GM12878 (cell line): ENCODE measurements around the gene FOXL3. TPM values are rescaled to one million over a fixed set of nuclear protein-coding genes. Genes with fewer than 3 reads are reported as not detected.

Experiments used
- ATAC-seq: fragments of 200-7000 bp; cut with Tn5 transposase; 3 replicates; pipeline ENCODE4 v1.9.1; 2020; ENCODE audit warnings: mild to moderate bottlenecking, moderate library complexity
- BruUV-seq: library from RNA; stranded (reverse); fragments of 400-500 nt; replicated peaks from 2 replicates; lab custom pipeline; 2021; lab: Mats Ljungman, UMichigan
- CTCF ChIA-PET: fragments of 300-600 bp; sonication (Branson Sonifier 250); formaldehyde crosslinking; extraction: SDS; loops from one replicate; lab custom pipeline; 2021; ENCODE audit warnings: inconsistent platforms; lab: Yijun Ruan, JAX
- POLR2A ChIA-PET: fragments of 350-600 bp; formaldehyde crosslinking; extraction: SDS; loops from one replicate; lab custom pipeline; 2021; ENCODE audit warnings: inconsistent platforms; lab: Charles Lee
- RAD21 ChIA-PET: fragments of 300-600 bp; sonication (Branson Sonifier 250); formaldehyde crosslinking; loops from one replicate; lab custom pipeline; 2023; ENCODE audit warnings: antibody characterized with exemption; ENCODE audit not compliant: unreplicated experiment; lab: Charles Lee
- SMC1A ChIA-PET: fragments of 300-600 bp; sonication (Branson Sonifier 250); formaldehyde crosslinking; loops from one replicate; lab custom pipeline; 2023; ENCODE audit not compliant: unreplicated experiment, uncharacterized antibody; lab: Charles Lee
- DNase-seq: peaks from one replicate; pipeline ENCODE4 v3.0.0-alpha.2; 2011; ENCODE audit warnings: low read depth, low spot score
- FAIRE-seq: peaks from 3 replicates; lab custom pipeline; 2011; peaks lifted over from hg19 to GRCh38; lab: Jason Lieb, UNC
- H2AFZ ChIP-seq: 2 replicates; pipeline ENCODE4 v1.6.0; 2011; ENCODE audit warnings: low read depth, low read length, control low read depth; ENCODE audit not compliant: control insufficient read depth
- H3K27ac ChIP-seq: 2 replicates; pipeline ENCODE4 v1.5.1; 2011; ENCODE audit warnings: control low read depth; ENCODE audit not compliant: control insufficient read depth, insufficient read depth
- H3K27me3 ChIP-seq, 2 experiments: replicated peaks in 1 of 2; 2 replicates each; pipeline versions ENCODE4 v1.6.0 to v1.6.1; 2011; ENCODE audit warnings: low read length in 1 of 2; ENCODE audit not compliant: control insufficient read depth in 2 of 2, insufficient read depth in 2 of 2
- H3K36me3 ChIP-seq, 2 experiments: 2 replicates each; pipeline ENCODE4 v1.5.1; 2011; ENCODE audit warnings: low read length in 1 of 2; ENCODE audit not compliant: control insufficient read depth in 2 of 2, insufficient read depth in 2 of 2
- H3K4me1 ChIP-seq: 2 replicates; pipeline ENCODE4 v1.6.1; 2011; ENCODE audit warnings: mild to moderate bottlenecking, low read length, moderate library complexity, mixed read lengths; ENCODE audit not compliant: control insufficient read depth, insufficient read depth
- H3K4me2 ChIP-seq: 2 replicates; pipeline ENCODE4 v1.6.0; 2011; ENCODE audit warnings: control low read depth; ENCODE audit not compliant: control insufficient read depth, insufficient read depth
- H3K4me3 ChIP-seq: fragments of 200-600 bp; sonication (generic); 2 replicates; pipeline ENCODE4 v1.5.1; 2016
- H3K79me2 ChIP-seq: 2 replicates; pipeline ENCODE4 v1.6.0; 2011; ENCODE audit warnings: low read length; ENCODE audit not compliant: control insufficient read depth, insufficient read depth
- H3K9ac ChIP-seq: 2 replicates; pipeline ENCODE4 v1.8.0; 2011; ENCODE audit warnings: low read length, control low read depth, mixed read lengths; ENCODE audit not compliant: control insufficient read depth, insufficient read depth
- H3K9me3 ChIP-seq: replicated peaks from 3 replicates; pipeline ENCODE4 v1.5.1; 2011; ENCODE audit warnings: mild to moderate bottlenecking, low read length; ENCODE audit not compliant: control insufficient read depth, insufficient read depth
- H4K20me1 ChIP-seq: 2 replicates; pipeline ENCODE4 v1.6.0; 2011; ENCODE audit not compliant: control insufficient read depth, insufficient read depth
- ASH2L ChIP-seq: fragments of 300-600, 200-600 bp; sonication (generic); IDR thresholded peaks from 2 replicates; pipeline ENCODE4 v1.6.1; 2017; ENCODE audit warnings: low read depth, mild to moderate bottlenecking, borderline replicate concordance
- BCL11A ChIP-seq: IDR thresholded peaks from 2 replicates; pipeline ENCODE4 v1.6.1; 2011; ENCODE audit warnings: low read depth, low read length
- EZH2 ChIP-seq: IDR thresholded peaks from 2 replicates; pipeline ENCODE4 v1.6.1; 2012; ENCODE audit warnings: low read depth, mild to moderate bottlenecking, control low read depth, inconsistent platforms, low read length, borderline replicate concordance; ENCODE audit not compliant: control insufficient read depth
- FOXK2 ChIP-seq: fragments of 450-650 bp; IDR thresholded peaks from 2 replicates; pipeline ENCODE4 v1.6.1; 2017; ENCODE audit warnings: mild to moderate bottlenecking, moderate library complexity
- IRF4 ChIP-seq: IDR thresholded peaks from 2 replicates; pipeline ENCODE4 v1.6.1; 2011; ENCODE audit warnings: low read depth, low read length
- PAX5 ChIP-seq: IDR thresholded peaks from 2 replicates; pipeline ENCODE4 v1.6.1; 2011; ENCODE audit warnings: low read depth, low read length, borderline replicate concordance
- RAD51 ChIP-seq: fragments of 450-650 bp; IDR thresholded peaks from 2 replicates; pipeline ENCODE4 v1.6.1; 2016; ENCODE audit warnings: moderate library complexity, mild to moderate bottlenecking, inconsistent platforms
- RCOR1 ChIP-seq: conservative IDR thresholded peaks from 2 replicates; pipeline ENCODE4 v1.6.1; 2012; ENCODE audit warnings: low read depth, low read length, improper control_type of control experiment
- SIN3A ChIP-seq: IDR thresholded peaks from 2 replicates; pipeline ENCODE4 v1.6.1; 2012; ENCODE audit warnings: low read depth, low read length, improper control_type of control experiment
- TAF1 ChIP-seq: IDR thresholded peaks from 2 replicates; pipeline ENCODE4 v1.6.1; 2011; ENCODE audit warnings: mild to moderate bottlenecking, low read depth, low read length, borderline replicate concordance
- TARDBP ChIP-seq: IDR thresholded peaks from 2 replicates; pipeline ENCODE4 v1.6.1; 2016; ENCODE audit warnings: borderline replicate concordance
- WRNIP1 ChIP-seq: IDR thresholded peaks from 2 replicates; pipeline ENCODE4 v1.6.1; 2011; ENCODE audit warnings: low read depth, low read length, improper control_type of control experiment, borderline replicate concordance
- WGBS: methylation state at CpG from one replicate; pipeline ENCODE4 v1.1.6; 2016; ENCODE audit warnings: low lambda C conversion rate; ENCODE audit not compliant: insufficient replicate concordance, insufficient coverage; ENCODE audit errors: missing lambda C conversion rate; 5-methylcytosine and 5-hydroxymethylcytosine counted together
- in situ Hi-C: fragments of 300-500 bp; cut with MboI; formaldehyde crosslinking; loops from 9 replicates; pipeline ENCODE4 v1.14.3; 2018; ENCODE audit warnings: mixed read lengths
- intact Hi-C: fragments of 100-400 bp; cut with micrococcal nuclease; formaldehyde crosslinking; loops from one replicate; pipeline ENCODE4 v1.14.2; 2022; ENCODE audit not compliant: unreplicated experiment
- polyA plus RNA-seq, 11 experiments: library from polyadenylated mRNA; depleted of rRNA in 4 of 11; unstranded in 6 of 11; stranded (reverse) in 5 of 11; fragments of >200 nt; fragmentation: Nextera tagmentation in 4 of 11; fragmentation: Illumina TruSeq in 1 of 11; extraction: Ambion mirVana in 4 of 11; extraction: Trizol in 1 of 11; gene quantifications; 1 replicate in 1 of 11; 2 replicates in 10 of 11; pipeline versions ENCODE4 v1.2.1 to v1.2.3, GENCODE V29; 2011 to 2016; ENCODE audit warnings: inconsistent platforms in 2 of 11, missing spikeins in 2 of 11, low read depth in 1 of 11
- total RNA-seq, 4 experiments: library from RNA; depleted of rRNA in 3 of 4; stranded (reverse); fragments of >200 nt in 3 of 4; fragmentation: Illumina TruSeq in 1 of 4; extraction: Trizol in 1 of 4; gene quantifications; 2 replicates each; pipeline versions ENCODE4 v1.2.1 to v1.2.3, GENCODE V29; 2013 to 2021
- TF ChIP-seq, protein P1 (sequence below): fragments of 450-650 bp; IDR thresholded peaks from 2 replicates; pipeline ENCODE4 v1.6.1; 2018; ENCODE audit warnings: borderline replicate concordance, mild to moderate bottlenecking; ENCODE audit not compliant: partially characterized antibody
- TF ChIP-seq, protein P2 (sequence below): fragments of 450-650 bp; IDR thresholded peaks from 2 replicates; pipeline ENCODE4 v1.6.1; 2017; ENCODE audit warnings: antibody characterized with exemption, mild to moderate bottlenecking, moderate library complexity
- TF ChIP-seq, protein P3 (sequence below): fragments of 450-650 bp; formaldehyde crosslinking; IDR thresholded peaks from 2 replicates; pipeline ENCODE4 v1.4.0; 2020; ENCODE audit warnings: mild to moderate bottlenecking, moderate library complexity

Gene FOXL3
- total and polyA plus RNA-seq, 10 of the 15 experiments (the other 5 are each of a cell fraction or from before 2014, with no cell fraction given) = not detected

DNA sequence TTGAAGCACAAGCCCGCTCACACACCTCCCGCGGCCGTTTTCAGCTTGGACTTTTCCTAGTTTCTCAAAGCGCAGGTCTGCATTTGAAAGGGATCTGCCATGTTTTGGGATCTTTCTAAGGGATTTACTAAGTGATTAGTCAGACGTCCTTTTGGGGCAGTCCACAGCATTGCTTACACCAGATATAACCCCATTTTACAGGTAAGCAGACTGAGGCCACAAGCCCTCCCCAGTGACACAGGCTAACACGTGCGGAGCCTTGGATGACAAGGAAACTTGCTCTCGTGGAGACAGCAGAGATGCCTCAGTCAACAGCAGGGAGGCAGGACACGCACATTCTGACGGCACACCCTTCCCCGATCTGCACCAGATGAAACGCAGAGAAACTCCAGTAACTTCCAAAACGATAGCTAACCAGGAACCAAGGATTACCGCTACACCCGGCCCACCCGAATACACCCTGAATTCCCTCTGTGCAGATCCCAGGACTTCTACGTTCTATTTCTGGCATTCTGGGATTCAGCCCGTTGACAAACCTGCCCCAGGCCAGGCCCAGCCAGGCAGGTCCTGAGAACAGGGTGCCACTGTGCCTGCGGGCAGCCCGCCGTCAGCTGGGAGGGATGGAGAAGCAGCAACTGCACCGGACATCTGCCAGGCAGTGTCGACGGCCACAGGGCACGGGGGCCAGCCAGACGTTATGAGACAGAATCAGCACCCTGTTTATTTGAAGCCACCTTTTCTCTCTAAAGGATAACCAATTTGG, 27.9 kb downstream of the FOXL3 start:
- ATAC-seq = no peak
- Histone ChIP-seq H3K9me3 (no peaks in the 10 kb centered on the region; the same call in 2 of the 3 replicates), H3K36me3 (no peaks in the 10 kb centered on the region), H3K79me2 (no peaks in the 10 kb centered on the region), H3K4me3 (no peak overlapping the region), H3K4me2 (no peak overlapping the region), H3K27me3 (no peaks in the 10 kb centered on the region), H3K9ac (no peak overlapping the region), H3K27ac (no peak overlapping the region), H3K4me1 (no peaks in the 10 kb centered on the region), H2AFZ (no peak overlapping the region), H4K20me1 (no peaks in the 10 kb centered on the region)
- DNase-seq = no peak
- intact Hi-C loops = no loop called here
- no peak for FAIRE-seq
- SMC1A ChIA-PET = interaction anchor here (1.1 kb wide), 1 partner anchor 555 kb away, joined by 3 read pairs; no protein-coding TSS in a partner anchor
- WGBS = 66% methylated on average over 27 of the region's 27 CpGs
- in situ Hi-C loops = loop anchor here (5.0 kb wide), 3 partner anchors 459 to 644 kb away; no protein-coding TSS in a partner anchor
- CTCF ChIA-PET = interaction anchor here (1.7 kb wide), 1 partner anchor 555 kb away, joined by 5 read pairs; no protein-coding TSS in a partner anchor
- RAD21 ChIA-PET = no interaction called here
- POLR2A ChIA-PET = no interaction called here
- no TSS peak for BruUV-seq
- TF ChIP-seq IRF4 (no peak), TAF1 (no peak), EZH2 (no peak), WRNIP1 (no peak), TARDBP (no peak), BCL11A (no peak), RCOR1 (no peak), SIN3A (no peak), ASH2L (no peak), FOXK2 (no peak), RAD51 (no peak), PAX5 (no peak)
- TF ChIP-seq, protein P1, sequence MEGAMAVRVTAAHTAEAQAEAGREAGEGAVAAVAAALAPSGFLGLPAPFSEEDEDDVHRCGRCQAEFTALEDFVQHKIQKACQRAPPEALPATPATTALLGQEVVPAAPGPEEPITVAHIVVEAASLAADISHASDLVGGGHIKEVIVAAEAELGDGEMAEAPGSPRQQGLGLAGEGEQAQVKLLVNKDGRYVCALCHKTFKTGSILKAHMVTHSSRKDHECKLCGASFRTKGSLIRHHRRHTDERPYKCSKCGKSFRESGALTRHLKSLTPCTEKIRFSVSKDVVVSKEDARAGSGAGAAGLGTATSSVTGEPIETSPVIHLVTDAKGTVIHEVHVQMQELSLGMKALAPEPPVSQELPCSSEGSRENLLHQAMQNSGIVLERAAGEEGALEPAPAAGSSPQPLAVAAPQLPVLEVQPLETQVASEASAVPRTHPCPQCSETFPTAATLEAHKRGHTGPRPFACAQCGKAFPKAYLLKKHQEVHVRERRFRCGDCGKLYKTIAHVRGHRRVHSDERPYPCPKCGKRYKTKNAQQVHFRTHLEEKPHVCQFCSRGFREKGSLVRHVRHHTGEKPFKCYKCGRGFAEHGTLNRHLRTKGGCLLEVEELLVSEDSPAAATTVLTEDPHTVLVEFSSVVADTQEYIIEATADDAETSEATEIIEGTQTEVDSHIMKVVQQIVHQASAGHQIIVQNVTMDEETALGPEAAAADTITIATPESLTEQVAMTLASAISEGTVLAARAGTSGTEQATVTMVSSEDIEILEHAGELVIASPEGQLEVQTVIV = no peak
- TF ChIP-seq, protein P2, sequence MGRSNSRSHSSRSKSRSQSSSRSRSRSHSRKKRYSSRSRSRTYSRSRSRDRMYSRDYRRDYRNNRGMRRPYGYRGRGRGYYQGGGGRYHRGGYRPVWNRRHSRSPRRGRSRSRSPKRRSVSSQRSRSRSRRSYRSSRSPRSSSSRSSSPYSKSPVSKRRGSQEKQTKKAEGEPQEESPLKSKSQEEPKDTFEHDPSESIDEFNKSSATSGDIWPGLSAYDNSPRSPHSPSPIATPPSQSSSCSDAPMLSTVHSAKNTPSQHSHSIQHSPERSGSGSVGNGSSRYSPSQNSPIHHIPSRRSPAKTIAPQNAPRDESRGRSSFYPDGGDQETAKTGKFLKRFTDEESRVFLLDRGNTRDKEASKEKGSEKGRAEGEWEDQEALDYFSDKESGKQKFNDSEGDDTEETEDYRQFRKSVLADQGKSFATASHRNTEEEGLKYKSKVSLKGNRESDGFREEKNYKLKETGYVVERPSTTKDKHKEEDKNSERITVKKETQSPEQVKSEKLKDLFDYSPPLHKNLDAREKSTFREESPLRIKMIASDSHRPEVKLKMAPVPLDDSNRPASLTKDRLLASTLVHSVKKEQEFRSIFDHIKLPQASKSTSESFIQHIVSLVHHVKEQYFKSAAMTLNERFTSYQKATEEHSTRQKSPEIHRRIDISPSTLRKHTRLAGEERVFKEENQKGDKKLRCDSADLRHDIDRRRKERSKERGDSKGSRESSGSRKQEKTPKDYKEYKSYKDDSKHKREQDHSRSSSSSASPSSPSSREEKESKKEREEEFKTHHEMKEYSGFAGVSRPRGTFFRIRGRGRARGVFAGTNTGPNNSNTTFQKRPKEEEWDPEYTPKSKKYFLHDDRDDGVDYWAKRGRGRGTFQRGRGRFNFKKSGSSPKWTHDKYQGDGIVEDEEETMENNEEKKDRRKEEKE = no peak
- TF ChIP-seq, protein P3, sequence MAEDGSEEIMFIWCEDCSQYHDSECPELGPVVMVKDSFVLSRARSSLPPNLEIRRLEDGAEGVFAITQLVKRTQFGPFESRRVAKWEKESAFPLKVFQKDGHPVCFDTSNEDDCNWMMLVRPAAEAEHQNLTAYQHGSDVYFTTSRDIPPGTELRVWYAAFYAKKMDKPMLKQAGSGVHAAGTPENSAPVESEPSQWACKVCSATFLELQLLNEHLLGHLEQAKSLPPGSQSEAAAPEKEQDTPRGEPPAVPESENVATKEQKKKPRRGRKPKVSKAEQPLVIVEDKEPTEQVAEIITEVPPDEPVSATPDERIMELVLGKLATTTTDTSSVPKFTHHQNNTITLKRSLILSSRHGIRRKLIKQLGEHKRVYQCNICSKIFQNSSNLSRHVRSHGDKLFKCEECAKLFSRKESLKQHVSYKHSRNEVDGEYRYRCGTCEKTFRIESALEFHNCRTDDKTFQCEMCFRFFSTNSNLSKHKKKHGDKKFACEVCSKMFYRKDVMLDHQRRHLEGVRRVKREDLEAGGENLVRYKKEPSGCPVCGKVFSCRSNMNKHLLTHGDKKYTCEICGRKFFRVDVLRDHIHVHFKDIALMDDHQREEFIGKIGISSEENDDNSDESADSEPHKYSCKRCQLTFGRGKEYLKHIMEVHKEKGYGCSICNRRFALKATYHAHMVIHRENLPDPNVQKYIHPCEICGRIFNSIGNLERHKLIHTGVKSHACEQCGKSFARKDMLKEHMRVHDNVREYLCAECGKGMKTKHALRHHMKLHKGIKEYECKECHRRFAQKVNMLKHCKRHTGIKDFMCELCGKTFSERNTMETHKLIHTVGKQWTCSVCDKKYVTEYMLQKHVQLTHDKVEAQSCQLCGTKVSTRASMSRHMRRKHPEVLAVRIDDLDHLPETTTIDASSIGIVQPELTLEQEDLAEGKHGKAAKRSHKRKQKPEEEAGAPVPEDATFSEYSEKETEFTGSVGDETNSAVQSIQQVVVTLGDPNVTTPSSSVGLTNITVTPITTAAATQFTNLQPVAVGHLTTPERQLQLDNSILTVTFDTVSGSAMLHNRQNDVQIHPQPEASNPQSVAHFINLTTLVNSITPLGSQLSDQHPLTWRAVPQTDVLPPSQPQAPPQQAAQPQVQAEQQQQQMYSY (CRISPR knock-in tag) = no peak
